ENCODE data around the gene HOXC4.

DNA sequence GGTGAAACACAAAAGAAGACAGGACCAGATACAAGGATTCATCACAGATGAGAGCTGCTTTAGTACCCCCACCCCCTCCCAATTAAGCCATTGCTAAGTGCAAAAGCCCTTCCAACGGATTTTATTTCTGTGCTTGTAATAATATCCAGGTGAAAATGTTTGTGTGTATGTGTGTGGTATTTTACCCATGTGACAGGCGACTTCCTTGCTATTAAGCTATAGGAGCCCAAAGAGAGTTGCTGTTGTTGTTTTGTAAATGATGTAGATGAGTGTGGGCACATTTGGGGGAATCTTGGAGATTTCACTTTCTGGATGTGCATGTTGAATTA lies 3.2 kb upstream of the HOXC4 start:
- TF ChIP-seq, protein P1, sequence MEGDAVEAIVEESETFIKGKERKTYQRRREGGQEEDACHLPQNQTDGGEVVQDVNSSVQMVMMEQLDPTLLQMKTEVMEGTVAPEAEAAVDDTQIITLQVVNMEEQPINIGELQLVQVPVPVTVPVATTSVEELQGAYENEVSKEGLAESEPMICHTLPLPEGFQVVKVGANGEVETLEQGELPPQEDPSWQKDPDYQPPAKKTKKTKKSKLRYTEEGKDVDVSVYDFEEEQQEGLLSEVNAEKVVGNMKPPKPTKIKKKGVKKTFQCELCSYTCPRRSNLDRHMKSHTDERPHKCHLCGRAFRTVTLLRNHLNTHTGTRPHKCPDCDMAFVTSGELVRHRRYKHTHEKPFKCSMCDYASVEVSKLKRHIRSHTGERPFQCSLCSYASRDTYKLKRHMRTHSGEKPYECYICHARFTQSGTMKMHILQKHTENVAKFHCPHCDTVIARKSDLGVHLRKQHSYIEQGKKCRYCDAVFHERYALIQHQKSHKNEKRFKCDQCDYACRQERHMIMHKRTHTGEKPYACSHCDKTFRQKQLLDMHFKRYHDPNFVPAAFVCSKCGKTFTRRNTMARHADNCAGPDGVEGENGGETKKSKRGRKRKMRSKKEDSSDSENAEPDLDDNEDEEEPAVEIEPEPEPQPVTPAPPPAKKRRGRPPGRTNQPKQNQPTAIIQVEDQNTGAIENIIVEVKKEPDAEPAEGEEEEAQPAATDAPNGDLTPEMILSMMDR (IDR thresholded peaks at IDR 0.05; ENCODE audit: extremely low read depth in 1 of 2, insufficient read depth in 1 of 2, low read depth in 1 of 2, low read length in 2 of 2), result no peak
- TF ChIP-seq, protein P2, sequence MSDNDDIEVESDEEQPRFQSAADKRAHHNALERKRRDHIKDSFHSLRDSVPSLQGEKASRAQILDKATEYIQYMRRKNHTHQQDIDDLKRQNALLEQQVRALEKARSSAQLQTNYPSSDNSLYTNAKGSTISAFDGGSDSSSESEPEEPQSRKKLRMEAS (IDR thresholded peaks at IDR 0.05; ENCODE audit: insufficient read depth, insufficient read length), result no peak
- TF ChIP-seq POLR2A (IDR thresholded peaks at IDR 0.05; ENCODE audit: low read depth, low read length), result no peak
- no peak for TF ChIP-seq POLR2AphosphoS5 (IDR thresholded peaks at IDR 0.05; ENCODE audit: insufficient read depth, low read depth, low read length)
- no peak for TF ChIP-seq GATA2 (IDR thresholded peaks at IDR 0.05; ENCODE audit: insufficient read depth, insufficient read length, low read depth, low read length)
